ENCODE data around the gene PLPP3.
A peak's percentile ranks its signal among the peaks of the same experiment; 100 is the strongest.

The PLPP3 gene

DNA sequence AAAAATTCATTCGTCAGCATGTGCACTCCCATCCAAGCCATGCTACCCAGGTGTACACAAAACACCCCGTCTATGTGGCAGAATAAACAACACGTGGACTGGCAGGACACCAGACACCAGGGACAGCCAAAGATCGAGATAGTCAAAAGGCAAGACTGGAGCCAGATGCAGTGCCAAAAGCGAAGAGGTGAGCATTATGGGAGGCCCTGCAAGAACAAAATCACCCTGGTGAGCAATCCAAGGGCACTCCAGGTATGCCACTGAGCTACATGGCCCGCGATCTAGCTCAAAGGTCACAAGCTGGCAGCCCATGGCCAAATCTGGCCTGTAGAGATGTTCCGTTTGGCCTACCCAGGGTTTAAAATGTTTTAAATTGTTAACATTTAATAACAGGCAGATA is 33.7 kb downstream of the PLPP3 start:
- no peak for DNase-seq

DNA sequence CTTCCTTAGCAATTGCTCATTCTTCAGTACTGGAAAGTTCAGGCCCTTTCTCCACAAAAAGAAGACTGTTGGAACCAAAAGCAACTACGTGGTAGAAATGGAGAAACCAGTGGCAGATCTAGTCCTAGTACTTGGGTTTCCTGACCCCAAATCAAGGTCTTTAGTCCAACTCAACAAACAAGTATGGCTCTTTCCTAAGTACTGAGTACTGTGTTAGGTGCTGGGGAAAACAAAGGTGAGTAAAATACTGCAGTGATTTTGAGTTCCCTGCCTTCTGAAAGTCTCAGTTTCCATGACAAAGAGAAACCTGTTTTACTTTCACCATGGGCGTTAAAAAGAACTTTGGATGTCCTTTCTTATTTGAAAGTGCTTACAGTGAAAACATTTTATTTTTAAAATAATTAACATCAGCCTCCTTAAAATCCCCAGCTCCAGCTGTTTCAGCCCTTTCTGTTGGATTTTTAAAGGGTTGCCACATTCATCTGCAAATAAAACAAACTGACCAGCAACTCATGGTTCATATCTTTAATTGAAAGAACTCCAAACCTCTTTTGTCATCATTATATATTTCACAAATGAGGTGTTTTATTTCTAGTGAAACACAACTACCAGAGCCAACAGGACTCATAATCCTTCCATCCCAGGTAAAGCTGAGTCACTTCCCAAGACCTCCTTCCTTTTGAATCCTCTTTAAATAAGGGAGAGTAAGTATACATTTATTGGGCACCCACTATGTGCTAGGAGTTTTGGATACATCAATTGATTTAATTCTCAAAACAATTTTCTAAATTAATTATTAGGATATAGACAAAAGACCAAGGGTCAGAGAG is 35.4 kb downstream of the PLPP3 start:
- no peak for DNase-seq

DNA sequence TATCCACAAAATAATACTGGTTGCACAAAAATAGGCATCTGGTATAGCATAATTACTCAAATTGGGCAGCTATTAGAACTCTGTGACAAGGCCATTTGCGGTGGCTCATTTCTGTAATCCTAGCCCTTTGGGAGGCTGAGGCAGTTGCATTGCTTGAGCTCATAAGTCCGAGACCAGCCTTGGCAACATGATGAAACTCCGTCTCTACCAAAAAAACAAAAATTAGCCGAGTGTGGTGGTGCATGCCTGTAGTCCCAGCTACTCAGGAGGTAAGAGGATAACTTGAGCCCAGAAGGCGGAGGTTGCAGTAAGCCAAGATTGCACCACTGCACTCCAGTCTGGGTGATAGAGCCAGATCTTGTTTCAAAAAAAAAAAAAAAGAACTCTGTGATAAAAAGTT is 36.7 kb downstream of the PLPP3 start:
- no peak for DNase-seq

DNA sequence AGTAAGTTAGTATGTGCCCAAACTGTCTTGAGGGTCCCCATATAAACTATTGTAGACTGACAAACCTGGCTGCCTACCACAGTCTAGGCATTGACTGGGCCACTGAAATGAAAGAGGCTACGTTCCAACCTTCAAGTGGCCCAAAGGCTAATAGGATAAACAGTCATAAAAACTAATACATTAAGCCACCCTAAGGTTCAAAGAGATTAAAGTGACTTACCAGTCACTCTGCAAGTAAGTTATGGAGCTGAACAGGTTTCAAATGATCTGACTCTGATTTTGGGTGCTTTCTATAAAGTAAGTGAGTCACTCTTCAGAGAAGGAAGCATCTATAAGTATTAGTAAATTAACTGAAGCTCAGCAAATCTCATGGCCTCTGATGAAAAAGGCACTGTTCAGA is 38.0 kb downstream of the PLPP3 start:
- DNase-seq = no peak

DNA sequence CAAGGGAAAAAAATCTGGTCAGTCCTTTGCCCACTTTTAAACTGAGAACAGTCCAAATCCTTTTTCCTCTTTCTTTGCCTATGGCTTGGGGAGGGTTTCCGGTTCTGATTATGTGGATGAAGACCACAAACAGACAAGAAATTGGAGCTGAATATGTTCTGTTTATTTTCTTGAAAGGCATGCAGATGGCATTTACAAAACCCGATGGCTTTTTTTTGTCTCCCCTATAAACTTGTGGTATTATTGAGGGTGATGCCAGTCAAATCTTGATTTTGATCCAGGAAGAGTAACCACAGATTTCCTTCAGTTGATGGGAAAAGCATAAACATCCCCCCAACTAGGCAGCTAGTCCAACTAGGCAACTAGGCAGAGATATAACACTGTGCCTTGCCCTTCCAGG is 38.9 kb downstream of the PLPP3 start:
- no peak for DNase-seq

DNA sequence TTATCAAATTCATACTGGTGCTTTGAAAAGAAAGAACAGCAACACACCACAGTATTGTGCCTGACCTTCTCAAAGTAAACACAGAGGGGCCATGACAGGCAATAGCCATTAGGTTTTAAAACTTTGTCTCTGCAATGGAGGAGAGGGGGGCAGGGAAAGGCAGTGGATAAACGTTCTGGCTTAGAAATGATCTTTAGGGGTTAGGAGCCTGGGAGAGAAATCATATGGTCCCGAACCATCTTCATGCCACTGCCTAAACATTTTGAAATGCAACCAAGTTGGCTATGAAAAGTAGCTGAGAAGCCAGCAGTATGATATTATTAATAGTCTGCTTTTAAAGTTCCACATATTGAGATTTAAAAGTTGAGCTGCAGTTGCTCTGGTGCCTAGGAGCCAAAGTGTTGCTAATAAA is 39.8 kb downstream of the PLPP3 start:
- no peak for DNase-seq

DNA sequence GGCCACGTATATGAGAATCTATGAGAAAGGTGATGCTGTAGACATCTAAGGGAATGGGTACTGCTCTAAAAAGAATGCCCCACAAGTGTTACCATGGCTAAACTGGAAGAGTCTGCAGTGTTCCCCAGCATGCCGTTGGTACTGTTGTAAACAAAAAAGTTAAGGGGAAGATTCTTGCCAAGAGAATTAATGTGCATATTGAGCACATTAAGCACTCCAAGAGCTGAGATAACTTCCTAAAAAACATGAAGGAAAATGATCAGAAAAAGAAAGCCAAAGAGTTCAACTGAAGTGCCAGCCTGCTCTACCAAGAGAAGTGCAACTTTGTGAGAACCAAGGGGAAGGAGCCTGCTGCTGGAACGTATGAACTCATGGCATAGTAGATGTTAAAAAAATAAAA is 40.8 kb downstream of the PLPP3 start:
- no peak for DNase-seq

DNA sequence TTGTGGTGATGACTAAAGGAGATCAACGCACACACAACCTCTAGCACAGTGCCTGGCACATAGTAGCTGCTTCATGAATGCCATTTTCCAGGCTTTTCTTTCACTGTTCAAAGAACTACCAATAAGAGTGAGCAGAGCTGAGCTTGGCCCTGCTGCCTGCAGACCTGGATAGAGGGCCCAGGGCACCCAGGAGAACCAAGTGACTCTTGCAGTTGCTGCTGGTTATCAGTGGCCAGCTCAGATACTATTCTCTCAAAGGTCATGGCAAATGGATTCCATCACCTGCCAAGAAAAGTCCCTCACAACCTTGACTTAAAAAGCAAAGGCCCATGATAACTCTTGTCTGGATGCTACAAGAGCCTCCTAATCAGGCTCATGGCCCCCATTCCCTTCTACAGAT is 41.7 kb downstream of the PLPP3 start:
- DNase-seq = no peak

DNA sequence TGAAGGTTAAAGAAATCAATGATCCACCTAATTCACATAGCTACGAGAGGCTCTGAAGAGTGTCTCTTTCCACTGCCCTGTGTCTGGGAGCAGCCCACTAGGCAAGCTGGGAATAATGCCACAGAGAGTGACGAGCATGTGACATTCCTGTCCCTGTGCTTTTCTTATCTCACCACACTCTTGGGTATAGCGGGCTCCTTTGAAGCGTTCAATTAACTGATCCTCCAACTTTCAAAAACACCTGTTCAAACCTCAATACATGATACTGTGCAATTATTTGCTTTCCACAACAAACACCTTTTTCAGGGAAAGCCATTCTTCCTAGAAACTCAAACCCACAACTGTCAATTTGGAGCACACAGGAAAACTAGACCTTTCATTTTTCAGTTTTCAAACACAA is 43.4 kb downstream of the PLPP3 start:
- peak; percentile 33 for DNase-seq

DNA sequence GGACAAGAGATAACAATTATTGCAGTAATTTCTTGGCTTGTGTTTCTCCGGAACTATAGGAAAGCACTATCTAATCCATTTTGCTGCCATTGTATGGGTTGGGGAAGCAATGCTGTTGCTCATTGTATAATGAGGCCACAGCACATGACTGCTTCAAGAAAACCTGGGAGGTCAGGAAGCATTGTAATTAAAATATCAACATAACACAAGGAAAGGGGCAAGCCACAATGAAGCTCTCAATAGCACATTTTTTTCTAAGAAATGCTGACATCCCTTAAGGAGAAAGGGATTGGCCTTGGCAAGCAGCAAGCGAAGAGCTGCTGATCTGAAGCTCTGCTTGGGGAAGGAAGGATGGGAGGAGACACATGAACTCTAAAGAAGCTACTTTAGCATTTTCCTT is 44.0 kb downstream of the PLPP3 start:
- DNase-seq = no peak

DNA sequence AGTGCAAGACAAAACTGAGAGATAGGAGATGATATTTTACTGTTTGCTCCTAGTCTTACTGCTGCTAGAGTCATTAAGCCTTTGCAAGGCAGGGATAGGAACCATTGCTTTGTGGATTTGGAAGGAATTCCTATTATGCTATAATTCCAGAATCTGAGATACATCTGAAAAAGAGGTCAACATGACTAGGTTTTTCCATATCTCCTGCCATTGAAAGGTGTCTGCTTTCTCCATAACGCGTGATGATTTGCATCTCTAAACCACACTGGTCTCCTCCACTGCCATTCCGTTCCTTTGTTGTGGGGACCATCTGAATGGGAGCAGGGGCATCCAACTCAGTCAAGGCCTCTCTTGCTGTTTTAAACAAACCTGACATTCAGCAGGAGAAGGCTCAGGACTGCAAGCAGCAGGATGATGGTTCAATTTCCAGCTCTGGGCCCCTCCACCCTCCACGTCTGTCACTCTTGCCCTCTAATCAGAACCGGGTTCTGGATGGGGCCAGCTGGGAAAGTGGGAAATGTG is 45.2 kb downstream of the PLPP3 start:
- DNase-seq = no peak

DNA sequence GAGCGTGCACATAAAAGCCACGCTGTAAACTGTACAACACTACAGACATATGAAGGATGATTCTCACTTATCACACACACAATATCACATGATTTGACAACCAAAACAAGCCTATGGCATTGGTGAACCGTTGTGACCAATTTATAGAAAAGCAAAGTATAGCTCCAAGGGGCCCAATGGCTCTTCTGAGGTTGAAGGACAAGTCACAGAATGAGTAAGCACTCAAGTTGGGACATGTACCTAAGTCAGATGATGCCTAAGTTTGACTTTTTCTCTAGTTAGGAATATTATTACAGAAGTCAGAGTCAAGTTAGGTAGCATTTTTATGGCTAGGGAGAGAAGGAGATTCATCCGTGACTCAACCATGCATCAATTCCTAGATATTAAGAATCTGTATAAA is 45.7 kb downstream of the PLPP3 start:
- no peak for DNase-seq

DNA sequence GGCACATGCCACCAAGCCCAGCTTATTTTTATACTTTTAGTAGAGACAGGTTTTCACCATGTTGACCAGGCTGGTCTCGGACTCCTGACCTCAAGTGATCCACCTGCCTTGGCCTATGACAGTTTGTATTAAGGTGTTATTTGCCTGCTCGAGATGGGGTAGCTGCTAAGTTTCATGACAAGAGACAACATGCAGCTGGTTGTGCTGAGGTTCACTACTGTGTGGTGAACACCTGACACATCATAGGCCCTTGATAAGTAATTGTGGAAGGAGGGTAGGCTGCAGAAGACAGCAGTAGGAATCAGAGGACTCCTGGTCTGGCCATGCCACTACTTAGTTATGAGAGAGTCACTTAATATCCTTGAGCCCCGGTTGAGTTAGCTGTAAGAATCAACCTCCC is 46.2 kb downstream of the PLPP3 start:
- no peak for DNase-seq

DNA sequence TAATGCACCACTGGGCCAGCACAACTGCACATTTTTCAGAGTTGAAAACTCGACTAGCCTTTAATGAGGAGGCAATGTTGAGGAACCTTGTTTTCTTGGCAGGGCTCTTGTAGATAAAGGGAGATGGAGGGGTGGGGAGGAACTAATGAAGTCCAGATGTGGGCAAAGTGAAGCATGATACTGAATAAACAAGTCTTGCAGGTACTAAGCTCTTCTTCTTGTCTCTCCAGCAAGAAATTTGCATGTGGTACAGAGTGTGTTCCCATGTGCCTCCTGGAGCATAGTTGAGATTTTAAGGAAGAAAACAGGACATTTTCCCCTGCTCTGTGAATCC is 47.0 kb downstream of the PLPP3 start:
- DNase-seq = no peak

DNA sequence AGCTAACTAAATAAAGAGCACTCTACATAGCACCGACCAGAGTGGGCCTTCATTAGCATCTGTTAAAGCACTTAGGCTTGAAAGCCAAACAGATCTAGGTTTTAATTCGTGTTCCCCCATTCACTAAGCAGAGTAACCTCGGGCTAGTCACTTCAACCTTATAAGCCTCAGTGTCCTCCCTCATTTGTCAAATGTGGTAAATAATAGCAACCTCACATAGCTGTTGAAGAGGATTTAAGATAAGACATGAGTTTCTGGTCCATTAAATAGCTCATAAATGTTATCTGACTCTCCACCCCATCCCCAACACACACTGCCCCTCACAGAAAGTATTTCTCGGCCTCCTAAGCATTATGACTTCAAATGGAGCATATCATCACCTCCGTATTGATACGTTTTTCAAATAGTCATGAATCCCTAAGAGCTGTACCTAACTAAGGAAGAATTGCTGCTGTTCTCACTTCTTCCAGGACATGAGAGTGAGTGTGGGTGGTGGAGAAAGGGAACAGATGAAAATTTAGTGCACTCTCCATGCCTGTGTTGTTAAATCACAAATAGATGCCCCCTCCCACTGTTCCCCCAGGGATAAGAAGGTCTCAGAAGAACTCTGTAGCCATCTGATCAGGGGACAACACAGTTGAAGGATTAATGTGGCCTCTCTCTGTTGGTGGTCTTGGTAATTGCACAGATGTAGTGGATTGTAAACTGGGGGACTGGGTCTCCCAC is 47.6 kb downstream of the PLPP3 start:
- no peak for DNase-seq

DNA sequence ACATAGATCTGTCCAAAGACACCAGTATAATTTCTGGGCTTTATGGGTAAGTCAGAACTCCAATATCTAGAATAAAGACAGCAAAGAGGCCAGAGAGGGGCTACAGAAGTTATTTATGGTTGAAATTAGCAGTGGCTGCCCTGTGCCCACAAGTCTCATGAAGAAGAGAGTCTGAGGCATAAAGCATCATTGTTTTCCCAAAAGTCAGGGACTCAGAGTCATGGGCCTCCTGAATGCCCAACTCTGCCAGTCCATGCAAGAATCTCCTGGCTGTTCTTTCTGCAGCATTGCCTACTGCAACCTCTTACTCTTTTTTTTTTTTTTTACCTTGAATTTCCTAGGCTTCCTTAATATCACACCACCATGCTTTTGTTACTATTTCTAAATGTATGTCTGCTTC is 49.6 kb downstream of the PLPP3 start:
- DNase-seq = no peak

DNA sequence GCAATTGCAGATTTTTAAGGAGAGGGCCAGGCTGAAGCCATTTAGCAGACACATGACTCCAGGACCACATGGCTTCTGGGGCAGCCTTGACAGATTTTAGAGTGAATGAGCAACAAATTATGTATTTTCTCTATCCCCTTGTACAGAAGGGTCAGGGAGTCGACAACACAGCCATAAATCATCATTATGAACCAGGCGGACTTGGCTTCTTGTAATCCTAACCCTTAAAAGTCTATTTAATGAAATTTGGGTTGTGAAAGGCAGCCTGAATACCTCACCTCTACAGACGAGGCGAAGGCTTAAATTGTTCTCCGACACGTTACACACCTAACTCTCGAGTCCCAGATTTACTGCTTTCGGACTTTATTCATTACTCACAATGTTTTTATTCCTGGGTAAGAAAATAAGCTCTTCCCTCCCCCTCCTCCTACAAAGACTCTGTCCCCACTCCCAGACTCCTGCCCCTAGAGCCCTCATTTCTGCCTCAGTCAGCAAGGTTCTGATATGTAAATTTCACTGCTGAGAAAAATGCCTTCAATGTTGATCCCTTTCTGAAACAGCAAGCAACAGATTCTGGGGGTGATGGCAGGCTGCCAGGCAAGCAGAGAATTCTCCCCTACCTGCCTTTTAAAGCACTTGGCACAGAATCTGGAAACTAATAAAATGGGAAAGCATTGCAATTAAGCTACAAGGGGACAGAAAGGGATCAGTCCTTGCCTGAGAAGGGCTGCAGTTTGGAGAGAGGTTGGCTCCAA is 51.6 kb downstream of the PLPP3 start:
- peak; percentile 68 for DNase-seq

DNA sequence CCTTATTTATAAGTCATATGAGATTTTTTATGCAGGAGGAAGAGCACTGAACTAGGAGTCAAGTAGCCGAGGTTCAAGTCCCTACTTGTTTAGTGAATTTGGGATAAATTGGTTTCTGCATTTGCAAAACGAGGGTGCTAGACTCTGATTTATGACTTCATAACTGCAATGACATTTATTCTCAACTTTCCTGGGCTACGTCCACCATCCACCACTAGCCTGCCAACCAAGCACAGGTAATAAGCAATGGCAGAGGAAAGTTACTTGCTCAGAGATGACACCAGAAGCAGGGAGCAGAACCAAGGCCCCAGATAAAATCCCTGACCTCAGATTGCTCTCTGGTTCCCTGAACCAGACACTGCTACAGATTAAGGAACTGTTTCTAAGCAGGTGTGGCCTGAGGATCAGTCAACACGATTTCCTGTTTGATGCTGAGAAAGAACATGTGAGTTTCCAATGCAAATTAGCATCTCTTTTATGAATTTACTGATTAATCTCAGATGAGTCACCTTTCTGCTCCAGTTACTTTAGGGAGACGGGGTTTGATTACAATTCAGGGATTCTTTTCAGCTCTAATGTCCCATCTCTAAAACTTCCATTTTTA is 52.7 kb downstream of the PLPP3 start:
- peak; percentile 16 for DNase-seq

DNA sequence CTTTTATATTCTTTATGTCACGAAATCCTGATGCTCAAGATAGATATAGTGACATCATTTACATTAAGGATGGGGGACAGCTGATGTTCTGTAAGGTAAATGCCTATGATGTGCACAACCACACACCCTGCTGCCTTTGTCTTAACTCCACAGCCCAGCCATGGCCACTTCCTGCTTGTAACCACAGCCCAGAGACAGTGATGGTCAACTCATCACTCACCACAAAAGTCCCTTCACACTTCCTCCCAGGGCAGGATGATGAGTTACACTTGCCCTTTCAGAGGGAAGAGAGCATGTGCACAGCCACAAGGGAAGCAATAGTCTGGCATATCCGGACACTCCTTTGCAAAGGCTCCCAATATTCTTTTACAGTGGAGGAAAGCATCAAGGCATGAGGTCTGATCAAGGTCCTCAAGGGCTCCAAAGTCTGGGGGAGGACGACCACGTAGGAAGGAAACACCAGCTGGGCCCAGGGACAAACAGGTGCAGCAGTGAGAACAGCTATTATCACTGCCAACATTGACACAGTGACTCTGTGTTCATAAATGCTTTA is 53.8 kb downstream of the PLPP3 start:
- DNase-seq = no peak

DNA sequence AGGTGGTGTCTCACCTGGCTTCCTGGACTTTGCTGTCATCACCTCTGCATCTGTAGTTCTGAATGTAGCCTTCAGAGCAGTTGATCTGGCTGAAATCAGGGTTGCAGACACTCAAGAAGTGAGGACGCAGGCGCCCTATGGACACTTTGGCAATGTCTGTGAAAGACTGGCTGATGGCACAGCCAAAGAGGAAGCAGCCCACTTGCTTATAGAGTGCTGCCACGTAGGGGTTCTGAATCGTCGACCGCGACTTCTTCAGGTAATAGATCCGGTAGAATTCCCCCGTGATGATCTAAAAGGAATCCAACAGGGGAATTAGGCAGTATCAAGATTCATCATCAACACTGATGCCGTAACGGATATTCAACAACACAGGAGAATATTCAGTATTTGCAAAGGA is 55.1 kb downstream of the PLPP3 start:
- DNase-seq = no peak

DNA sequence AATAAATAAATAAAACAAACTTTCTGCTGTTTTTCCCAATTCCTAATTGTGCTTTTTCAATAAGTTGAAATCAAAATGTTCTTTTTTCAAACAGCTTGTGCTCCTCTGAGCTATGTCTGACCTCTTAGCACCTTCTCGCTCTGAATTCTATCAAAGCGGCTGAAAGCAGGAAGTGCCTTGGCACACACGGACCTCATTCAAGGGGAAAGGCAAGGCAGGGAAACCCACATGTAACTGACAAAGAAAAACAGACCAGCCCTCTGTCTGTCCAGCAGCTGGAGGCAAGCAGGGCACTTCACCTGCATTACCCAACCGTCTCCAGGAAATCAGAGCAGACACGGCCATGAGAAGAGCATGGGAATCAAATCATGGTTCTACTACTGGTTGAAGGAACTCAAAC is 56.7 kb downstream of the PLPP3 start:
- DNase-seq = no peak

DNA sequence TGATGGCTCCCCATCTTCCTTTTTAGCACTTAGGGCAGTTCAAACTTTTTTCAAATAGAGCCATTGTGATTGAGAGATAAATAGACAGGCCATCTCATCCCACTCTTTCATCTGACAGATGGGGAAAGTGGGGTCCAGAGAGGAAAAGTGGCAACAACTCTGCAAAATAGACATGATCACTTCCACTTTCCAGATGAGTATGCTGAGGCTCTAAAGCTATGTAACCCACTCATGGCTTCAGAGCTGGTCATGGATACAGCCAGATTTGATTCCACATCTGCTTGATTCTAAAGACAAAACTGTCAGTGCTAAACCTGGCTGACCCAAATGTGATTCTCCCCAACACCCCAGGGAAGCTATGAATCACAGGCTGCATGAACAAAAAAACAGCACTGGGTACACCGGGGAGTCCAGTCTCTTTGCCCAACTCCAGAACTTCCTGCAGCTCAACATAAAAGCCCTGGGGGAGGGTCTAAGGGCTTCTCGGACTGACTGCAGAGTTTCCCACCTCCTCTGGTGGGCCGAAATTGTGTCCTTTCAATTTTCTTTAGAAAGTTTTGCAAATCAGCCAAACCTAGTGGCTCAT is 59.3 kb downstream of the PLPP3 start:
- no peak for DNase-seq

All from NCI-H2171 treated with DMSO at 0.1 percent for 48 hours (cell line).